GM23248 (cell line): Measurements from ENCODE around the gene KDM6A. TPM values are rescaled to one million over a fixed set of nuclear protein-coding genes. Genes with fewer than 3 reads are reported as not detected.

Experiments
- DNase-seq: peaks from one replicate; pipeline ENCODE4 v3.0.0-alpha.2; 2015
- H2AFZ ChIP-seq: fragments of 200-600 bp; sonication (generic); 2 replicates; pipeline ENCODE4 v1.6.1; 2016; ENCODE audit warnings: antibody characterized with exemption
- H3F3A ChIP-seq: fragments of 200-600 bp; sonication (generic); 2 replicates; pipeline ENCODE4 v1.6.1; 2016; ENCODE audit warnings: mild to moderate bottlenecking, antibody characterized with exemption, mixed run types; ENCODE audit not compliant: insufficient read depth
- H3K27ac ChIP-seq: fragments of 200-600 bp; sonication (generic); 2 replicates; pipeline ENCODE4 v1.5.1; 2016; ENCODE audit warnings: mild to moderate bottlenecking
- H3K27me3 ChIP-seq: fragments of 200-600 bp; sonication (generic); replicated peaks from 2 replicates; pipeline ENCODE4 v1.6.1; 2016; ENCODE audit warnings: mild to moderate bottlenecking; ENCODE audit not compliant: insufficient read depth
- H3K36me3 ChIP-seq: fragments of 200-600 bp; sonication (generic); 2 replicates; pipeline ENCODE4 v1.6.1; 2016; ENCODE audit warnings: low read depth, mild to moderate bottlenecking
- H3K4me1 ChIP-seq: fragments of 200-600 bp; sonication (generic); 2 replicates; pipeline ENCODE4 v1.6.1; 2016; ENCODE audit warnings: mild to moderate bottlenecking; ENCODE audit not compliant: insufficient read depth
- H3K4me2 ChIP-seq: fragments of 200-600 bp; sonication (generic); one replicate; pipeline ENCODE4 v1.6.1; 2016; ENCODE audit warnings: mild to moderate bottlenecking; ENCODE audit not compliant: unreplicated experiment
- H3K4me3 ChIP-seq: fragments of 200-600 bp; sonication (generic); 2 replicates; pipeline ENCODE4 v1.5.1; 2016; ENCODE audit warnings: mild to moderate bottlenecking
- H3K79me2 ChIP-seq: fragments of 200-600 bp; sonication (generic); 2 replicates; pipeline ENCODE4 v1.6.1; 2016; ENCODE audit warnings: mild to moderate bottlenecking; ENCODE audit not compliant: insufficient read depth
- H3K9ac ChIP-seq: fragments of 200-600 bp; sonication (generic); 2 replicates; pipeline ENCODE4 v1.6.1; 2016; ENCODE audit warnings: mild to moderate bottlenecking
- H3K9me2 ChIP-seq: fragments of 200-600 bp; sonication (generic); 2 replicates; pipeline ENCODE4 v1.6.1; 2016; ENCODE audit warnings: mixed run types, mild to moderate bottlenecking, moderate library complexity; ENCODE audit not compliant: insufficient read depth
- H3K9me3 ChIP-seq: fragments of 200-600 bp; sonication (generic); one replicate; pipeline ENCODE4 v1.6.1; 2017; ENCODE audit warnings: low read depth
- H4K20me1 ChIP-seq: fragments of 200-600 bp; sonication (generic); 2 replicates; pipeline ENCODE4 v1.6.0; 2016; ENCODE audit not compliant: insufficient read depth
- EZH2 ChIP-seq: fragments of 200-600 bp; sonication (generic); IDR thresholded peaks from 2 replicates; pipeline ENCODE4 v1.6.1; 2018; ENCODE audit warnings: antibody characterized with exemption, mild to moderate bottlenecking; ENCODE audit not compliant: insufficient read depth, poor library complexity, severe bottlenecking
- EZH2phosphoT487 ChIP-seq: fragments of 200-600 bp; sonication (generic); IDR thresholded peaks from 2 replicates; pipeline ENCODE4 v1.6.1; 2018; ENCODE audit warnings: antibody characterized with exemption, moderate library complexity, mild to moderate bottlenecking, low read depth; ENCODE audit not compliant: insufficient read depth
- WGBS, 2 experiments: methylation state at CpG; one replicate each; pipeline ENCODE4 v1.1.6; 2015 to 2017; ENCODE audit warnings: low lambda C conversion rate in 2 of 2, low coverage in 1 of 2; ENCODE audit errors: missing lambda C conversion rate in 2 of 2; 5-methylcytosine and 5-hydroxymethylcytosine counted together
- in situ Hi-C: fragments of 300-500 bp; cut with MboI; formaldehyde crosslinking; loops from 2 replicates; pipeline ENCODE4 v1.15.0; 2020
- polyA plus RNA-seq: library from polyadenylated mRNA; unstranded; fragments of >200 nt; fragmentation: Nextera tagmentation; extraction: Ambion mirVana; gene quantifications from 2 replicates; pipeline ENCODE4 v1.2.1, GENCODE V29; 2016
- total RNA-seq: library from RNA; depleted of rRNA; stranded (reverse); fragments of >200 nt; shearing (Covaris generic); gene quantifications from 2 replicates; pipeline ENCODE4 v1.2.3, GENCODE V29; 2014

The KDM6A gene
- total and polyA plus RNA-seq, 2 experiments from 2014 or later = 5.8 to 12.0 TPM

DNA sequence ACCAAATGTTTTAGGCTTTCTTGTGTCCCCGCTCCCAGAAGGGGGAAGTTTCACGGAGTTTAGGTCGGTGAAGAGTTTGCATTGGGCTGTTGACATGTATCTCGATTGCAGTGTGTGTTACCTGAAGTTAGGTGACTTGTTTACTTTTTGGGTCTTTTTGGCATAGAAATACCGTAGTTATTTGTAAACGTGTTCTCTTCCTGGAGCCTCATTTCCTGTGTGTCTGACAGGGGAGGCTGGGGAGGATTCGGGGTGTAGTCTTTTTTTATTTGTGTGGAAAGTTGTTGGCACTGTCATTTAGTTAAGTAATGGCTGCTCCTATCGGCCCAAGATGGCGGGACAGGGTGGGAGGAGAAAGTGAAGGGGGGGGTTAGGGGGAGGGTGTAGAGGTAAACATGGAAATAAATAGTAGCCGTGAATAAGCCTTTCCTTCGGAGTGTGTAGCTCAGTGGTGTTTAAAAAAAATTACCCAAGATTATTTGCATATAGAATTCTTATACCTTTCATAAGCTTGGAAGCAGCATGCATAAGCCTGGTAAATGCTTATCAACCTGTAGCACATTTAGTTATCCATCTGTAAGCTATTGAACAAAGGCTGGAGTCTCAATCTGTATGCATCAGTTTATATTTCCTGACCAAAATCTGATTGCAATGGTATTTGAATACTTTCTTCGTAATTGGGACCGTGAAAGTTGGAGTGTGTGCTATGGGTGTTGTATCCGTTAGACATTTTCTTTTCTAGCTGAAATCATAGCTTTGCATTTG lies 1.6 kb downstream of the KDM6A start:
- Histone ChIP-seq H3K9ac (peak overlapping the region; percentile 99), H2AFZ (peak overlapping the region; percentile 81), H3K9me3 (no peaks in the 10 kb centered on the region), H3F3A (peaks cover 13% of the 10 kb centered on the region; the same call in 1 of the 2 replicates), H3K4me3 (peak overlapping the region; percentile 95), H3K4me1 (peaks cover 5% of the 10 kb centered on the region; the same call in 1 of the 2 replicates), H3K27me3 (no peaks in the 10 kb centered on the region), H3K9me2 (no peaks in the 10 kb centered on the region), H3K4me2 (peak overlapping the region; percentile 98), H3K36me3 (no peaks in the 10 kb centered on the region; the same call in 1 of the 2 replicates), H4K20me1 (0 out of 2 replicates have a peak, but pooled peaks cover 4% of the 10 kb centered on the region), H3K79me2 (peaks cover 74% of the 10 kb centered on the region), H3K27ac (peak overlapping the region; percentile 99)
- in situ Hi-C loops = no loop called here
- 2 to 4% methylated on average over 11 to 14 of the region's 14 CpGs for WGBS, 2 experiments
- DNase-seq = peak; percentile 66
- no peak for TF ChIP-seq EZH2
- TF ChIP-seq EZH2phosphoT487 = no peak

DNA sequence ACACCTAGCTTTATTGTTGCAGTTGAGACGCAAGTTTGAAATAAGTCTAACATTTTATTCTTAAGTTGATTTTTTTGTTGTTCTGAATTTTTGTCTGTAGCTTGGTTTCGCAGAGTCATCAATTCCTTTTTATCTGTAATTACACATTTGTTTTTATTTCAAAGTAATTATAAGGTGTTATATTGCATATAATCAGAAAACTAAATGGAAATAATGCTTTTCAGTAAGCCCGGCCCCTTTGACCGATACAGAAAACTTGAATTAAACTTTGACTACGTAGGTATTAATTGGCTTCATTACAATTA lies 2.1 kb downstream of the KDM6A start:
- in situ Hi-C loops = no loop called here
- DNase-seq = peak; percentile 4
- Histone ChIP-seq H3K9me3 (no peaks in the 10 kb centered on the region), H3K27ac (peak overlapping the region; percentile 99), H3K9ac (peak overlapping the region; percentile 99), H3K4me2 (peak overlapping the region; percentile 98), H3K79me2 (peaks cover 80% of the 10 kb centered on the region), H3K27me3 (no peaks in the 10 kb centered on the region), H3K4me3 (peak overlapping the region; percentile 95), H2AFZ (no peak overlapping the region), H3K9me2 (no peaks in the 10 kb centered on the region), H3F3A (peaks cover 13% of the 10 kb centered on the region; the same call in 1 of the 2 replicates), H4K20me1 (0 out of 2 replicates have a peak, but pooled peaks cover 4% of the 10 kb centered on the region), H3K4me1 (peaks cover 5% of the 10 kb centered on the region; the same call in 1 of the 2 replicates), H3K36me3 (no peaks in the 10 kb centered on the region; the same call in 1 of the 2 replicates)
- no peak for TF ChIP-seq EZH2phosphoT487
- no peak for TF ChIP-seq EZH2
- WGBS, 2 experiments = 1 to 7% methylated on average over 5 of the region's 5 CpGs

DNA sequence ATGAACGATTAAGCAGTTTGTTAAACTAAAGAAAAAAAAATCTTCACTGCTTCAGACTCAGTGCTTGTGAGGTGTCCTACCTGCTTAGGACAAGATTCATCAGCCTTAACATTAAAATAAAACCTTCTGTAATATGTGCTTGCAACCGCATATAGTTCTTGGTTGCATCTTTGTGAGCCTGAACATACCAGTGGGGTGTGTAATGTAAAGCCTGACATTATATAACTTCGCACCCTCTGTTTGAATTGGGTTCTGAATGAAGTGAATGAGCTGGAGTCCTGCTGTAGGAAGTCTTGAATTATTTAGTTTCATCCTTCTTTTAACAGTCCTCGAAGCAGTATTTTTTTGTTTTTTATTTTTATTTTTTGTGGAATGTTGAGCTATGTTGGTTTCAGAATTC lies 3.1 kb downstream of the KDM6A start:
- H3K27ac ChIP-seq = 0 out of 2 replicates have a peak overlapping the region, but pooled peaks have one; percentile 99
- no peak overlapping the region for H2AFZ ChIP-seq
- 0 out of 2 replicates have a peak, but pooled peaks cover 4% of the 10 kb centered on the region for H4K20me1 ChIP-seq
- H3K36me3 ChIP-seq = no peaks in the 10 kb centered on the region; the same call in 1 of the 2 replicates
- peaks cover 83% of the 10 kb centered on the region for H3K79me2 ChIP-seq
- peak overlapping the region; percentile 99 for H3K9ac ChIP-seq
- DNase-seq = peak; percentile 42
- no peaks in the 10 kb centered on the region for H3K27me3 ChIP-seq
- H3K4me3 ChIP-seq = peak overlapping the region; percentile 95
- TF ChIP-seq EZH2phosphoT487 = no peak
- no peak for TF ChIP-seq EZH2
- in situ Hi-C loops = no loop called here
- peaks cover 13% of the 10 kb centered on the region; the same call in 1 of the 2 replicates for H3F3A ChIP-seq
- 21 to 24% methylated on average over 4 of the region's 4 CpGs for WGBS, 2 experiments
- no peaks in the 10 kb centered on the region for H3K9me2 ChIP-seq
- no peaks in the 10 kb centered on the region for H3K9me3 ChIP-seq
- H3K4me2 ChIP-seq = peak overlapping the region; percentile 98
- H3K4me1 ChIP-seq = peaks cover 5% of the 10 kb centered on the region; the same call in 1 of the 2 replicates

DNA sequence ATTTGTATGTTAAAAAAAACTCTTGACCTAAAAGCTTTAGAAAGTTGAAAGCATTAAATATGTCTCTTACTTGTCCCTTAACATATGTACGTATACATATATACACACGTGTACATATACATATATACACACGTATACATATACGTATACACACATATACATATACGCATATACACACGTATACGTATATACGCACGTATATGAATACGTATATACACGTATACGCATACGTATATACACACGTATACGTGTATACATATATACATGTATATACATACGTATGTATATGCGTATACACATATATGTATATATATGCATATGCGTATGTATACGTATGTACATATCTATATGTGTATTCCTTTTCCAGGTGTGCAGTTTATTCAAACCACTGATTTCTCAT lies 3.8 kb downstream of the KDM6A start:
- H2AFZ ChIP-seq = no peak overlapping the region
- H3K9me2 ChIP-seq = no peaks in the 10 kb centered on the region
- H3K27ac ChIP-seq = no peak overlapping the region
- H3K9ac ChIP-seq = no peak overlapping the region
- H3K4me3 ChIP-seq = no peak overlapping the region
- TF ChIP-seq EZH2 = no peak
- TF ChIP-seq EZH2phosphoT487 = no peak
- in situ Hi-C loops = no loop called here
- H4K20me1 ChIP-seq = 0 out of 2 replicates have a peak, but pooled peaks cover 4% of the 10 kb centered on the region
- H3K4me2 ChIP-seq = peak overlapping the region; percentile 28
- H3K9me3 ChIP-seq = no peaks in the 10 kb centered on the region
- DNase-seq = no peak
- H3F3A ChIP-seq = peaks cover 12% of the 10 kb centered on the region; the same call in 1 of the 2 replicates
- H3K36me3 ChIP-seq = no peaks in the 10 kb centered on the region; the same call in 1 of the 2 replicates
- peaks cover 84% of the 10 kb centered on the region for H3K79me2 ChIP-seq
- no peaks in the 10 kb centered on the region for H3K27me3 ChIP-seq
- 95 to 97% methylated on average over 19 of the region's 19 CpGs for WGBS, 2 experiments
- H3K4me1 ChIP-seq = peaks cover 5% of the 10 kb centered on the region; the same call in 1 of the 2 replicates
